Sigmoid colon (tissue), 4 donors: ENCODE results near the gene SLC16A6.
"Not testable (repeated sequence)": the region's sequence is repeated elsewhere in the genome, so short reads cannot be mapped to it uniquely, and the experiment has no call there.

Experiments used
- EP300 ChIP-seq, 4 donors: sonication (generic); formaldehyde crosslinking; IDR thresholded peaks; one replicate each; pipeline ENCODE4 v1.6.1; 2017; ENCODE audit warnings: antibody characterized with exemption in 4 of 4
- POLR2A ChIP-seq, 2 donors: fragments of 450-650 bp; IDR thresholded peaks; one replicate each; pipeline ENCODE4 v1.6.1; 2016; ENCODE audit warnings: antibody characterized with exemption in 2 of 2, mild to moderate bottlenecking in 2 of 2, moderate library complexity in 2 of 2
- POLR2AphosphoS5 ChIP-seq, 4 donors: sonication (generic); formaldehyde crosslinking; IDR thresholded peaks; one replicate each; pipeline ENCODE4 v1.6.1; 2017; ENCODE audit warnings: antibody characterized with exemption in 4 of 4
- TF ChIP-seq, protein P1 (sequence below), 4 experiments: fragments of 450-650 bp in 3 of 4; fragments of 200-600 bp in 1 of 4; IDR thresholded peaks; one replicate each; pipeline ENCODE4 v1.5.1; 2016 to 2019; ENCODE audit warnings: antibody characterized with exemption in 4 of 4, mild to moderate bottlenecking in 3 of 4, moderate library complexity in 2 of 4

- TF ChIP-seq, protein P1, sequence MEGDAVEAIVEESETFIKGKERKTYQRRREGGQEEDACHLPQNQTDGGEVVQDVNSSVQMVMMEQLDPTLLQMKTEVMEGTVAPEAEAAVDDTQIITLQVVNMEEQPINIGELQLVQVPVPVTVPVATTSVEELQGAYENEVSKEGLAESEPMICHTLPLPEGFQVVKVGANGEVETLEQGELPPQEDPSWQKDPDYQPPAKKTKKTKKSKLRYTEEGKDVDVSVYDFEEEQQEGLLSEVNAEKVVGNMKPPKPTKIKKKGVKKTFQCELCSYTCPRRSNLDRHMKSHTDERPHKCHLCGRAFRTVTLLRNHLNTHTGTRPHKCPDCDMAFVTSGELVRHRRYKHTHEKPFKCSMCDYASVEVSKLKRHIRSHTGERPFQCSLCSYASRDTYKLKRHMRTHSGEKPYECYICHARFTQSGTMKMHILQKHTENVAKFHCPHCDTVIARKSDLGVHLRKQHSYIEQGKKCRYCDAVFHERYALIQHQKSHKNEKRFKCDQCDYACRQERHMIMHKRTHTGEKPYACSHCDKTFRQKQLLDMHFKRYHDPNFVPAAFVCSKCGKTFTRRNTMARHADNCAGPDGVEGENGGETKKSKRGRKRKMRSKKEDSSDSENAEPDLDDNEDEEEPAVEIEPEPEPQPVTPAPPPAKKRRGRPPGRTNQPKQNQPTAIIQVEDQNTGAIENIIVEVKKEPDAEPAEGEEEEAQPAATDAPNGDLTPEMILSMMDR (IDR thresholded peaks at IDR 0.05) = not testable (repeated sequence)
- TF ChIP-seq POLR2AphosphoS5, POLR2A, EP300 (IDR thresholded peaks at IDR 0.05): not testable (repeated sequence)
These were observed 18.2 kb upstream of the SLC16A6 start for GRCh38 chr17:68309066-68309670.
